Stimulated activated CD8-positive, alpha-beta memory T cell treated with anti-CD3 and anti-CD28 coated beads, Interleukin-15, amount 100 ng/mL, for 4 hours (primary cell): ENCODE measurements around the gene MOB1A.
A peak's percentile ranks its signal among the peaks of the same experiment; 100 is the strongest.
"Not testable (repeated sequence)": the region's sequence is repeated elsewhere in the genome, so short reads cannot be mapped to it uniquely, and the experiment has no call there.

Experiments used
- DNase-seq, 2 donors: peaks; one replicate each; pipeline ENCODE4 v3.0.0-alpha.2; 2020; ENCODE audit warnings: low read depth in 2 of 2

MOB1A gene

GRCh38 chr2:74178211-74179062 is at the start of gene MOB1A:
Gene MOB1A (minus strand): TSS chr2:74178879. CDS start chr2:74178674, 205 bp downstream.
- DNase-seq, result peak; percentile 94 to 97

DNA sequence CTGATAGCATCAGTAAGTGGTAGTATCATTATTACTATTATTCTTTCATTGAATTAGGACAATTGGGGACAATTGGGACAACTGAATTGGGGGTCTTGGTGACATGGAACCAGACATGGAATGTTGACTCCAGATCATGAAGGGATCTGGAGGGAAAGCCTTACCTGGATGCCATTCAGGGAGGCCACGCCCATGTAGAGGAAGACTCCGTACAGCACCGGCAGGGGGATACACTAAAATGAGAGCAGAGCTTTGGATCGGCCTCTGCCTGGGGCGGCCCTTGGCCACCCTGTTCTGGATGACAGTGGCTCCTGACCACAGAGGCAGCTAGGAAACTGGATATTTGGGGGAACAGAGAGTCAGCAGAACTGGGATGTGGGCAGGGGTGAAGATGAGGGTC is 49.0 kb upstream of the MOB1A start:
- no peak for DNase-seq

GRCh38 chr2:74226648-74227213 is 48.1 kb upstream of the MOB1A start:
- DNase-seq, result no peak

- DNase-seq, result no peak
Measured at GRCh38 chr2:74225698-74226459, 47.2 kb upstream of the MOB1A start.

- DNase-seq, result no peak
Measured at GRCh38 chr2:74223941-74224770, 45.5 kb upstream of the MOB1A start.

- DNase-seq, result no peak
Measured at GRCh38 chr2:74222300-74222650, 43.6 kb upstream of the MOB1A start.

DNA sequence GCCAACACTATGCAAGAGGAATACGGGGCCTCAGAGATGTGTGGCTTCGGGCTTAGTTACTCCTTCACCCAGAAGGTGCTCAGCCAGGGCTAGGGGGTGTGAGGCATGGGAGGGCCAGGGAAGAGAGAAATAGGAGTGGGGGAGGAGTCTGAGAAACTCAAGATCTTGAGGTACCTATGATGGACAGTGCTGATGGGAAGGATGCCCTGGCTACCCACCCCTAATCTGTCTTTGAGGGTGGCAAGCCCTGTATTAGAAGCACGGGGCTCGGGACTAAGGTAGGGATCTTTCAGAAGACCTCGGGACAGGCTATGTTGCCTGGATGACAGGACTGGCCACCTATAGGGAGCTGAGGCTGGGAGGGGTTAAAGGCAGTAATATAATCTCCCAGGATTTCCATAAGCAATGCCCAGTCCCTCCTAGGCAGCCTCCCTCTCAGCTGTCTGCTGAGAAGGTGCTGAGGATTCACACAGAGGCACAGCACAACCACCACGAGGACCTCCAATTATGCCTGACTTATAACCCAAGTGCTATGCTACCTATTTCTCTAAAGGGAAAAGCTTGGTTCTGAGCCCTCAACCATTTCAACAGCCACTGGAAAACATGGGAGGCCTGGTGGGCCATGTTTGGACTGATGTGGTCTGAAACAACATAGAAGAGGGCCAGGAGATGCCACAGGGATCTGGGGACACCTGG is 43.1 kb upstream of the MOB1A start:
- DNase-seq, result no peak

- no peak for DNase-seq
Measured at GRCh38 chr2:74221091-74221490, 42.4 kb upstream of the MOB1A start.

DNA sequence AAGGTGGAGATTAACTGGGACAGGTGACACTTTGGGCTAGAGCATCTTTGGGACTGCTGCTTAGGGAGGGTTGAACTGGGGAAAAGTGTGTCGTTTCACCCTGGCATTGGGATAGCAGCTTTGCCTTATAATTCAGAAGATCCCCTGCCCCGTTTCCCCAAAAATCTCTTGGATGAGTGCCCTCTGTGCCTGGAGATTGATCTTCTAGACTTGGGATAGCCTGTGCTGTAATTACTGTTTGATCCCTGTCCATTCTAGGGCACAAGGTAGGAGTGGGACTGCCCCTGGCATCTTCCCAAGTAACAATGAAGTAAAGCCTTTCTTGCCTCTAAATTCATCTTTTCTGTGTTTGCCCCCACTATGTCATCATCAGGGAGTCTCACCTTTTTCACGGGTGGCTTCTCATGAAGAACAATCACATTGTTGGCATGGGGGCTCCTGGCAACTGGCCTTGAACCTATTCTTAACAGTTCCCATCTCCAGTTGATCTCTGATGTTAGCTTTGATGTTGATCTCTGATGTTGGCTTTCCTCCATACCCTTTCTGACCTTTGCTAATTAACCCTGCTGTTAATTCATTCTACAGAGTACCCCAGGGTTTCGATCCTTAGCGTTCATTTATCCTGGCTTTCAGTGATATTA is 41.3 kb upstream of the MOB1A start:
- no peak for DNase-seq

GRCh38 chr2:74216642-74217041 is 38.0 kb upstream of the MOB1A start:
- DNase-seq, result no peak

DNA sequence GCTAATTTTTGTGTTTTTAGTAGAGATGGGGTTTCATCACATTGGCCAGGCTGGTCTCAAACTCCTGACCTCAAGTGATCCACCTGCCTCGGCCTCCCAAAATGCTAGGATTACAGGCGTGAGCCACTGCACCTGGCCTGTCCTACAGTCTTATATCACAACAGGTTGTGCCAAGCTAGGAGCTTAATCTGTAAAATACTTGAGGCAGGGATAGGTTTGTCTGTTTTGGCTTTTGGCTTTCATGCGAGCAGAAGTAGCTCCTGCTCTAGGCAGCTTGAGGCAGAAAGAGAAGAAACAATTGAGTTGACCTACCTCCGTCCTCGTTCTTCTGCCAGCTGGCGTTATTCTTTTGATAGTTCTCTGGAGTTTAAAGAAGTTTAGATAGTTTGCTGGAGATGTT is 37.1 kb upstream of the MOB1A start:
- DNase-seq, result not testable (repeated sequence)

DNA sequence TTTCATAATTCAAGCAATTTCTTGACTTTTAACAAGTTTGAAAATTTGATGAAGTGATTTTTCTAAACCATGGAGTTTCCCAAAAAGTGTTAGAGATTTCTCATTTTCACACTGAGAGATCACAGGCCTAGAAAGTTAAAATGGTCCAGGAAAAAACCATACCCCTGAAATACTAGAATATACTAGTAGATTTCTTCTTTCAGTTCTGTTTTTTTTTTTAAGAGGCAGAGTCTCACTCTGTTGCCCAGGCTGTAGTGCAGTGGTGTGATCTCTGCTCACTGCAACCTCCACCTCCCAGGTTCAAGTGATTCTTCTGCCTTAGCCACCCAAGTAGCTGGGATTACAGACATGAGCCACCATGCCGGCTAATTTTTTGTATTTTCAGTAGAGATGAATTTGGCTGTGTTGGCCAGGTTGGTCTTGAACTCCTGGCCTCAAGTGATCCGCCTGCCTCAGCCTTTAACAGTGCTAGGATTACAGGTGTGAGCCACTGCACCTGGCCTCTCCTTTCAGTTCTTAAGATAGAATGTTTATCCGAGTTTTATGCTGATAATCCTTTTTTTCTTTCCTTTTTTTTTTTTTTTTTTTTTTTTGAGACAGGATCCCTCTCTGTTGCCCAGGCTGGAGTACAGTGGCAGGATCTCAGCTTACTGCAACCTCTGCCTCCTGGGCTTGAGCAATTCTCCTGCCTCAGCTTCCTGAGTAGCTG is 34.2 kb upstream of the MOB1A start:
- no peak for DNase-seq

DNA sequence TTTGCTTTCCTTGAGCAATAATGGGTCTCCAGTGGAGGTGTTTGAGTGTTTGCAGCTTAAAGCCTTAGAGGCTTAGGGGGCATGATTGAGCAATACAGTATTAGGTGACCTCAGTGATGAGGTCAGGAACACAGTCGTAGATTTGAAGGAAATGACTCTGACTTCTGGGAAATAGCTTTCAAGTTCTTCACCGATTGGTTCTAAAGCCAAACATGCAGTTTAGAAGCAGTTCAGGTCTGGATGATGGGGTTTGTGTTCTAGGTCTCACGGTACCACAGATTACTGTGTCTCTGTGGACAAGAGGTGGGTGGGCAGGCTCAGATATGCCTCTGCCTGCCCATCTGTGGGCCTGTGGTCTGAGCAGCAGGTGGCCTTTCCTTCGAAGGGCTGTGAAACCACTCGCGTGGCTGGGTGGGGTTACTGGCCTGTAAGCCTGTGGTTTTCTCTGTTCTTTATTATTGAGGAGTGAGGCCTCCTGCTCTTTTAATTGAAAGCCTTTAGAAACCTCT is 27.6 kb upstream of the MOB1A start:
- peak in 1 of 2 donors; percentile 3 for DNase-seq

- no peak for DNase-seq
Measured at GRCh38 chr2:74205596-74205995, 26.9 kb upstream of the MOB1A start.

DNA sequence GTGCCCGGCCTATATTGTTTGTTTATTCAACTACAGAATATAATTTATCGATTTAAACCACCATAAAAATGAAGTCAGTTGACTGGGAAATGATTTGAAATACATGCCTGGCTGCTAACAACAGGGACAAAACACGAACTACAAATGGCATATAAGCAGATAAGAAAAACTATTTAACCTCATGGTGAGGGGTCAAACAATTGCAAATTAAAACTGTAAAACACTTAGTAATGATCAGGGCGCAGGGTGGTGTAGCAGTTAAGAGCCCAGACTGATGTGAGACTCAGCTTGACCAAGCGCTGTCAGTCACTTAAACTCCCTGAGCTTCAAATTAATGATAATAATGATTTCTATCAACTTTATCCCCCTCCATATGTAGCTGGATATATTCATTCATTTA is 26.4 kb upstream of the MOB1A start:
- DNase-seq, result no peak

- DNase-seq, result no peak
Measured at GRCh38 chr2:74204436-74204835, 25.8 kb upstream of the MOB1A start.

- no peak for DNase-seq
Measured at GRCh38 chr2:74201596-74201995, 22.9 kb upstream of the MOB1A start.

- DNase-seq, result no peak
Measured at GRCh38 chr2:74201196-74201595, 22.5 kb upstream of the MOB1A start.

GRCh38 chr2:74199871-74200305 is 21.2 kb upstream of the MOB1A start:
- no peak for DNase-seq

GRCh38 chr2:74199275-74199701 is 20.6 kb upstream of the MOB1A start:
- DNase-seq, result no peak
